GM19324 (cell line): ENCODE data around the gene TMEM72.

Experiments
- ATAC-seq: cut with Tn5 transposase; IDR thresholded peaks from one replicate; pipeline ENCODE4 v1.9.1; 2021; ENCODE audit warnings: mild to moderate bottlenecking, moderate library complexity; ENCODE audit not compliant: unreplicated experiment, low FRiP score

Gene TMEM72

DNA sequence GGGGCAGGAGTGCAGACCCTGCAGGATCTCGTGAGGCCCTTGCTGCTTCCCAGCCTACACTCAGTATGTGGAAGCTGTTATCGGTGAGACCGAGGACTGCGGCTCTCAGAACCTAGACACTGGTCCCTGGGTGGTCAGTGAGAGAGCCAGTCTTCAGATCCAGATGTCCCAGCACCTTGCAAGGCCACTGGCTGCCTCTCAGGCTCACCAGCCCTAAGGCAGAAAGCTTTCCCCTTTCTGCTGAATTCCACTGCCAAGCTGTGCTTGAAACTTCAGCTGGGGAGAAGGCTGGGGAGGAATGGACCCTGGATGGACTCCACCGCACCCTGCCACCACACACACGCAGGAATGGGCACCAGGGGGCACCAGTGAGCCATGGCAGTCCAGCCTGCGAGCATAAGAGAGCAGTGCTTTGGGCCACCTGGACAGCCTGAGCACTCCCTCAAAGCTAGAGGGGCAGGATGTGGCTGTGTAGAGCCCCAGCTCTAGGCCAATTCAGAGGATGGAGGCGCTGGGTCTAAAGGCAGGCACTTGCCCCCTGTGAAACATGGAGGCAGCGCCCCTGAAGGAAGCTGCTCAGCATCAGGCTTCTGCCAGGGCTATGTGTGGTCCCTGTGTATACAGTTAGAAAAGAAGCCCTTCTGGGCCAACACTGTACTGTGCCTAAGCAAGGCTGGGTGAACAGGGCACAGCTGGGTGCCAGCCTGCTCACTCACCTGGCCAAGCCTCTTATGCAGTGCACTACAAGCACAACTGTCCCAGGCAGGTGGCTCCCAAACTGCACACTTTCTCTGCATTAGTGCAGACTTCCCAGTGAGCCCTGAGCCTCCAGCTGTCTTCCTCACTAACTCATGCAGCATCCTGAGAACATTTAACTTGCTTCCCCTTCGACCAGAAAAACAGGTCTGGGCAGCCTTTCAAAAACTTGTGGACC is 21.6 kb downstream of the TMEM72 start:
- peak; percentile 91 for ATAC-seq

DNA sequence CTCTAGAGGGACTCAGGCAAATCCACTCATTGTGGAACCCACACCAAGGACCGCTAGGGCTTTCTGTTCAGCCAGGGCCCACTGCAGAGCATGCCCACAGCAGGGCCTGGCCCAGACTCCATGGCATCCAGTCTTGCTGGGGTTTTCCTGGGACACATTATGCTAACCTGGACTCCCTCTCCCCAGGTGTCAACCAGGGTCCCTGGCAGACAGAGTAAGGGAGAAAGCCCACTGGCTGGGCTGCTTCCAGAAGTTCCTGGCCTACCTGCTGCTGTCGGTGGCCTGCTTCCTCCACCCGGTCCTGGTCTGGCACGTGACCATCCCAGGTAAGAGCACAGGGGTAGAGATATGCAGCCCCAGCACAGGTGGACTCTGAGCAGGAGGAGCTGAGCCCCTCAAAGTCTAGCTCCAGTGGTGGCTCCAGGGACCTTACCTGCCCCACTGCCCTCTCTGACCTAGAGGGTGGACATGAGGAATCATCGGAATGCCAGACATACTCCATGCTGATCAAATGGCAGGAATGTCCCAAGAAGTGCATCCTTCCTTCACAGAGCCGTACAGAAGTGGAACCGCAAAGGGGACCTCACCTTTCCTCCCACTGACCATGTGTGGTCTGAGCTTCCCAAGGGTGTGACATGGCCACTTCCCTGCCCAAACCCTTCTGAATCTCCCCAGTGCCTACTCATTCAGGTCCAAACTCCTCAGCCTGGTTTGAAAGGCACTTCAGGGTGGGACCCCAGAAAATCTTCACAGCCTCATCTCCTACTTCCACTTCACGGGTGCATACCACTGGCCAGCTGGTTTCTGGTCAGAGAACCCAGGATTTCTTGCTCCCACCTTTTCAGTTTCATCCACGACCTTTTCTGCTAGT is 22.5 kb downstream of the TMEM72 start:
- no peak for ATAC-seq

DNA sequence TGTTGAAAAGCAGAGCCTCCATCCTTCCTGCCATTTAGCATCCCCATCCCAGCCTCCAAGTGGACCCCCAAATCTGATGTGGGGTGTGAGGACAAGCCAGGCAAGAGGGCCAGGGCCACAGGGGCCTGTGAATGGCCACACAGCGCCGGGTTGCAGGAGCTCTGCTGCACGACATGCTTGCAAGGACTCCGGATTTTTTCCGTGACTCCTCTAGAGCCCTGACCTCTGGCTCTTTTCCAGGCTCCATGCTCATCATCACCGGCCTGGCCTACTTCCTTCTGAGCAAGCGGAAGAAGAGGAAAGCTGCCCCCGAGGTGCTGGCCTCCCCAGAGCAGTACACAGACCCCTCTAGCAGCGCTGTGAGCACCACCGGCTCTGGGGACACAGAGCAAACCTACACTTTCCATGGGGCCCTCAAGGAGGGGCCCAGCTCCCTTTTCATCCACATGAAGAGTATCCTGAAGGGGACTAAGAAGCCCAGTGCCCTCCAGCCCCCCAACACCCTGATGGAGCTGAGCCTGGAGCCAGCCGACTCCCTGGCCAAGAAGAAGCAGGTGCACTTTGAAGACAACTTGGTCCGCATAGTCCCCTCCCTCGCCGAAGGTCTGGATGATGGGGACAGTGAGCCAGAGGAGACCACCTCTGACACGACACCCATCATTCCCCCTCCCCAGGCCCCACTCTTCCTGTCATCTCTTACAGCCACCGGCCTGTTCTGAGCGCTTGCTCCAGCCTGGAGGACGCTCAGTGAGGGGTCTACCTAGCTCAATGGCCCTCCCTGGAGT is 23.5 kb downstream of the TMEM72 start:
- no peak for ATAC-seq

DNA sequence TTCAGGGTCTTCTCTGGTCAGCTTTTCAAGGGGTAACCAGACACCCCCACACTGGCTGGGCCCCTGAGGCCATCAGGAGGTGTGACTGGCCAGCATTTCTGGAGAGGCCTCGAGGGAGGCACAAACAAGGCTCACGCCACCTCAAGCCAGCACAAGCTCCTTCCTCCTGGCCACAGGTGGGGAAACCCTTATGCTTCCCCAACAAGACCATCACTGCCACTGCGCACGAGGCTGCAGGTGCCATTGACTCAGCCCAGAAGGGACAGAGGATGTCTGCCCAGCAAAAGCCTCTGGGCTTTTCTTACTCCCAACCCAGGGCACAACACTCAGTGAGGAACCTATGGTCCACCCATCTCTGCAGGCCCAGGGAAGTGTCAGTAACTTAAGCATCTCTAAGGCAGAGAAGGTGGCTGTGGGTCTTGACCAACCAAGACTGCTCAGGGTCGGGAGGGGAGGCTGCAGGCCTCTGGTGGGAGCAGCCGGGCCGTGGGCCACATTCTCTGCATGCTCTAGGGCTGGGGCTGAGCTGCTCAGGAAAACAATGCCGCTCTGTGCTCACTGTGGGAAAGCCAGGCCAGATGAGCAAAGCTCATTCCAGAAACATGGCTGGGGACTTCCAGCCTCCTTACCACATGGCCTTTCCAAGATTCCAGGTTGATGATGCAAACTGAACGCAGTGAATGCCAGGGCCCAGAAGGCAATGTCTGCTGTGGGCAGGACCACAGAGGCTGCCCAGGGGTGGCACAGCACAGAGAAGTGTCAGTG is 24.2 kb downstream of the TMEM72 start:
- no peak for ATAC-seq

DNA sequence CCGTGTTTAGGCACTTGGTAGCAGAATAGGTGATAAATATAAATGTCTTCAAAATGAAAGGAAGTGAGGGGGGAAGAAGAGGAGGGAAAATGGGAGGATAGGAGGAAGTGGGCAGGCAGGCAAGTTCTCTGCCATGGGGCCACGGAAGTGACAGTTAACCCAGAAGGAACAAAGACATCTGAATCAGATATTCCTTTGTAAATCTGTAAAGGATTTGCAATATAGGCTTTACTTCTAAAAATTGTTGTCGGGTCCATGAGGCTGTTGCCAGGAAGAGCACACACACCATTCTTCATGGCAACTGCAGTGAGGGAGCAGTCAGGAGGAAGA is 24.8 kb downstream of the TMEM72 start:
- no peak for ATAC-seq

DNA sequence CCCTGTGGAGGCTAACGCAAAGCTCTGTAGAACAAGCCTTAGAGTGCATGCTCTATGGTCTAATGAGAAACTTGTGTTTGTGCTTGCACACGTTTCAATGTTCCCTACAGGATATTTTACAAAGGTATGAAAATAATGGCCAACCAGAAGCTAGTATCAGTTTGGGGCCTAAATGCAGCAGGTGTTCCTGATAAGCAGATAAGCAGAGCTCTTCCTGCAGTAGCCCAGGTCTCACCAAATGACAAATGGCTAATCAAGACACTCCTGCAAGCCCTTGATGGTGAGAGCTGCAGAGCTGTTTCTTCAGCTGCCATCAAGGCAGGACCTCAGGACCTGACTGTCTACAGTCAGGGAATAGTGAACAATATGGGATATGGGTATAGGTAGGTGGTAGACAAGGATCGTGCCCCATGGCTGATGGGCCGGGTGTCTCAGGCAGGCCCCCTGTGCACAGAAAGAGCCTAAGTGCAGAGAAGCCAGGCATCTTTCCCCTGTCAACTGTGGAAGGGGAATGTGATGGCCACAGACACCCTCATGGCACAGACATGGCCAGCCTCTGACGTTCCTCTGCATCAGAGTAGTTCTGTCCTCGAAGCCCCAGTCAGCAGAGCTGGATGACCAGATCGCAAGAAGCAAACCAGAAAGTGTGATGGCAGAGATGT is 25.3 kb downstream of the TMEM72 start:
- no peak for ATAC-seq

DNA sequence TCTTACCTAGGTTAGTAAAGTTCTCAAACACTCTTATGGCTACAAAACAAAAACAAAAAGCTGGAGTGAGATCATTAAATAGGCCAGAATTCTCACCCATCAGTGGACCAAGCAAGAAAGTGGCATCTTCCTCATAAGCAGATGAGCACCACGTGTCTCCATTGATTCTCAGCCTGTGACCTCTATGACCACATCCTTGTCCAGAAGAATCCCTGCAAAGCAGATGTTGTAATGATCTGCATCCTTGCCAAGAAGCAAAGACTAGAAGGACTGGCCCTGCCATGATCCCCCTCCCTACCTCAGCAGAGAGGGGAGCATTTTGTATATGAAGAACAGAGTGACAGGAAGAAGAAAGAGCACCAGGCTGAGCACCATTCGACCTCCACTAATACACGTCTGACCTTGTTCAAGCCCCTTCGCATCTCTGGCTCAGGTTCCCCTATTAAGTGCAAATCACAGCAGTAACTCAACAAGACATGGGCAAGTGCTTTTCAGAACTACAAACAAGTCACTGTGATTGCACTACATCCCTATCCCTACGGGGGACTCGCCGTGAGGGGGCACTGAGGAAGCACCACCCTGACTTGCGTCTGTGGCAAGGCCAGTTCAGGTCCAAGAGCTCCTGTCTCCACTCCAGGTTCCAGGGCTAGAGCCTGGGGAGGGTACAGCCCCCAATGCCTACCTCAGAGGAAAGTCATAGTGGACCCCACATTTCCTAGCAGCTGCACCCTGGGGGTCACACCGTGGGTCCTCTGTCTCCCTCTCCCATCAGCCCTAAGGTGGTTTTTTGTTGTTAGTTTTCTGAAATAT is 26.3 kb downstream of the TMEM72 start:
- no peak for ATAC-seq

DNA sequence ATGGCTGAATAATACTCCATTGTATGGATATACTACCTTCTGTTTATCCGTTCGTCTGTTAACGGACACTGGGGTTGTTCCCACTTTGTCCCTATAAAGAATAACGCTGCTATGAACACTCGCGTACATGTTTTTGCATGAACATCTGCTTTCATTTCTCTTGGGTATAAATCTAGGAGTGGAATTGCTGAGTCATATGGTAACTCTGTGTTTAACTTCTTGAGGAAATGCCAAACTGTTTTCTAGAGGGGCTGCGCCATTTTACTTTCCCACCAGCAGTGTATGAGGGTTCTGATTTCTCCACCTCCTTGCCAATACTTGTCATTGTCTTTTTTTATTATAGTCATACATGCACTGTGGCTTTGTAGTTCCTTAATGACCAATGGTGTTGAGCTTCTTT is 27.8 kb downstream of the TMEM72 start:
- no peak for ATAC-seq

DNA sequence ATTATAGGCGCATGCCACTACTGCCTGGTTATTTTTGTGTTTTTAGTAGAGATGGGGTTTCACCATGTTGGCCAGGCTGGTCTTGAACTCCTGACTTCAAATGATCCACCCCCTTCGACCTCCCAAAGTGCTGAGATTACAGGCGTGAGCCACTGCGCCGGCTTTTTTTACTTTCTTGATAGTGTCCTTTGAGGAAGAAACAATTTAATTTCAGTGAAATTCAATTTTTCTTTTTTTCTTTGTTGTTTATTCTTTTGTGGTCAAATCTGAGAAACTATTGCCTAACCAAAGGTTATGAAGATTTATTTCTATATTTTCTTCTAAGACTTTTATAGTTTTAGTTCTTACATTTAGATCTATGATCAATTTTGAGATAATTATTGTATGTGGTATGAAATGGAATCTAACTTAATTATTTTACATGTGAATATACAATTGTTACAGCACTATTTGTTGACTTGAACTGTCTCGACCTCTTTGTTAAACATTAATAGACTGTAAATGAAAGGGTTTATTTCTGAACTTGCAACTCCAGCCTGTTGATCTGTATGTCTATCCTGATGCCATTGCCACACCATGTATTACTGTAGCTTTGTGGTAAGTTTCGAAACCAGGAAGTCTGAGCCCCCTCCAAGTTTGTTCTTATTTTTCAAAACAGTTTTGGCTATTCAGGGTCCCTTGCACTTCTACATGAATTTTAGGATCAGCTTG is 28.7 kb downstream of the TMEM72 start:
- ATAC-seq = no peak

DNA sequence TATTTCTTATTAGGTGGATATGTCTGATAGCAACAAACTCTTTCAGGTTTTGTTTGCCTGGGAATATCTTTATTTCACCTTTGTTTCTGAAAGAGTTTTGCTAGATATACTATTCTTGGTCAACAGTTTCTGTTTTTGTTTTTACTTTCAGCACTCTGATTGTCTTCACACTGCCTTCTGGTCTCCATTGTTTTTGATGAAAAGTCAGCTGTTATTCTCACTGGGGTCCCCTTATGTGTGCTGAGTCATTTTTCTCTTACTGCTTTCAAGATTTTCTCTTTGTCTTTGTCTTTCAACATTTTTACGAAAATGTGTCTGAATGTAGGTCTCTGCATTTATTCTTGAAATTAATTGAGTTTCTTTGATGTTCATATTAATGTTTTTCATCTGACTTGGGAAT is 33.2 kb downstream of the TMEM72 start:
- ATAC-seq = no peak

DNA sequence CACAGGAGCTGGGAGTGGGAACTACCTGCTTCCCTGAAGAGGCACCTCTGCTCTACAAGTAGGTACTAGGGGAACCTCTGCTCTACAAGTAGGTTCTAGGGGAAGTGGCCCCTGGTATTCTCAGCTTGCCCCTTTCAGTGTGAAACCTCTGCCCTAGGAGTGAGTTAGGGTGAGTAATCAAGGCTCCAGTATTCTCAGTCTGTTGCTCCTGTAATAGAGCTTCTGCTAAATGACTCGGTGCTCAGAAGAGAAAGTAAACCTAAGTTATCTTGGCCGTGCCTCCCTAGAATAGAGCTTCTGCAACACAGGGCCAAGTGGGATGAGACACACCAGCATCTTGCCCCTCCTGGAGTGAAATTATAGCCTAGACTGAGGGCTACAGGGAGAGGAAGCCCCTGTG is 35.1 kb downstream of the TMEM72 start:
- ATAC-seq = no peak

DNA sequence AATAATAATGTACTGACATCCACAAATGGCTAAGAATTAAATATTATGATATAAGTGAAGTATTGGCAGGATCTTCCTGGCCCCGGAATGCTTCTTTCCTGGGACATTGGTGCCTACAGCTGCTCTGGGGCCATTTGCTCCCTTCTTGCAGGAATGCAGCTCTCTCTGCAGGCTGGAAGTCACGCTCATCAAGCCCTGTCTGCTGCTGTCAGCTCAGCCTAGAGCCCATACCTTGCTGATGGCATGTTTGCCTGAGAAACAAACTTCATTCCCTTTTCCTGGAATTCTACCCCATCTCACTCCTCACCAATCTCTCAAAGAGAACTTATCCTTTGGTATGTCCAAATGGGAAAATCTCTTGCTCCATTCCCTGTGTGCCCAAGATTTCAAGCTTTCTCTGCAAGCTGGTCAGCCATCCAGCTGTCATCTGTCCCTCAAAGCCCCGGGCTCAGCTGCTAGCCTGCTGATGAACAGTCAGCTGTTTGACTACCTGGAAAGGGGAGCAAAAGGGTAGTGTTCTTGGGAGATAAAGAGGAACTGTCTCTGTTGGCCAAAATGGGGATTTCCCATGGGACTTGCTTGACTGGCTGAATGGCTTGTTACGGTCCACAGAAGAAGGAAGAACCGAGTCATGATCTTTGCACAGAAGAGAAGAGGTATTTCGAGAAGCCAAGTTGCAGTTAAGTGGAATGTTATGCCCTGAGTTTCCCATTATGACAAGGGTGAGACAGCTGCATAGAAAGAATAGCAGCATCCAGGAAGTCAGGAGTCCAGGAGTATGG is 36.4 kb downstream of the TMEM72 start:
- ATAC-seq = no peak

DNA sequence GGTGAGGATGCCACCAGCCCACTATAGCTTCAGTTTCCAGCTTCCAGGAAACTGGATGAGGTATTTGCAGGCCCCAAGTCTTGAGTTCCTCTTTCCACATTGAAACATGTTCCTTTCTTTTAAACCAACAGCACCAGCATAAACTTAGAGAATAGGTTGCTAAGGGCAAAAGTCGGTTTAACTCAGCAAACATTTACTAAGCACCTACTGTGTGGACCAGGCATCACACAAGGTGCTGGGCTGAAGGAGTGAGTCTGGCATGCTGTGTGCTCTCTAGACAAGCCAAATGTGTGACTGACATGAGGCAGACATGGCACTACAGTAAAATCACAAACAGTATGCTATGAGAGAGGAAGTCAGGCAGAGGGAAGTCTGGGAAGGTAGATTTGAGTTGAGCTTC is 37.5 kb downstream of the TMEM72 start:
- no peak for ATAC-seq

DNA sequence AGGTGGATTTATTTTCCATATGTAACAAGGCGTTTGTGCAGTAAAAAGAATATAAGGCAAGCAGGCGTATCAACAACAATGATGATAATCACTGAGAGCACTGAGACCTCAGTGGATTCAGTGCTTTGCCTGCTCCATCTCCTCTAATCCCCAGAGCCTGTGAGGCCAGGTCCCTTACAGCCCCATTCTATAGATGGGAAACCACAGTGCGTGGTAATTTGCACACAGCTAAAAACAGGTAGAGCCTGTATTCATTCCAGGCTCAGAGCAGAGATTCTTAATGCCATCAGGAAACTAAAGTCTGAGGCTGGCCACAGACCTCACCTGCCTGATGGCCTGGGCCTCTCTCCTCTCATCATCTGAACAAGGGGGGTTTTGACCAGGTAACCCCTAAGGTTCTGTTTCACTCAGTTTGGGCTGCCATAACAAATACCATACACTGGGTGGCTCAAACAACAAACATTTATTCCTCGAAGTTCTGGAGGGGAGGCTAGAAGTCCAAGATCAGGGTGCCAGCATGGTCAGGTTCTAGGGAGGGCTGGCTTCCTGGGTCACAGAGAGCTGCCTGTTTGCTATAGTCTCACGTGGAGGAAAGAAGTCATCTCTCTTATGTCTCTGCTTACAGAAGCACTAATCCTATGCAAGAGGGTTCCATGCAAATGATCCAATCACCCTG is 38.1 kb downstream of the TMEM72 start:
- ATAC-seq = no peak

DNA sequence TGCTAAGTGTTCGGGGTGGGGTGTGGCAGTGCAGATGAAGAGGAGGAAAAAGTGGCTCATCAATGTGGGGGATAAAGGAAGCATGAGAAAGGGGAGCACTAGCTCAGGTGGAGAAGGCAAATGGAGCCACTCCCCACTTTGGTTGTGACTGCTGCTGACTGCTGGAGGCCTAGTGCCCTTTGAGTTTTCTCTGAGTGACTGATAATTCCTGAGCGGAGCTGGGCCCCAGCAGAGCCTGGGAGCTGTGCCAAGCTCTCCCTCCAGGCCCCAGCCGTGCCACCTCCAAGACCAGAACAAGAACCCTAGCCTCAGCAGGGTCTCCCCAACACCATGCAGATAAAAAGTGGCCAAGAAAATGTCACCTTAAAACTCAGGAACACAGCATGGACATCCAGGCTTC is 38.8 kb downstream of the TMEM72 start:
- ATAC-seq = no peak

DNA sequence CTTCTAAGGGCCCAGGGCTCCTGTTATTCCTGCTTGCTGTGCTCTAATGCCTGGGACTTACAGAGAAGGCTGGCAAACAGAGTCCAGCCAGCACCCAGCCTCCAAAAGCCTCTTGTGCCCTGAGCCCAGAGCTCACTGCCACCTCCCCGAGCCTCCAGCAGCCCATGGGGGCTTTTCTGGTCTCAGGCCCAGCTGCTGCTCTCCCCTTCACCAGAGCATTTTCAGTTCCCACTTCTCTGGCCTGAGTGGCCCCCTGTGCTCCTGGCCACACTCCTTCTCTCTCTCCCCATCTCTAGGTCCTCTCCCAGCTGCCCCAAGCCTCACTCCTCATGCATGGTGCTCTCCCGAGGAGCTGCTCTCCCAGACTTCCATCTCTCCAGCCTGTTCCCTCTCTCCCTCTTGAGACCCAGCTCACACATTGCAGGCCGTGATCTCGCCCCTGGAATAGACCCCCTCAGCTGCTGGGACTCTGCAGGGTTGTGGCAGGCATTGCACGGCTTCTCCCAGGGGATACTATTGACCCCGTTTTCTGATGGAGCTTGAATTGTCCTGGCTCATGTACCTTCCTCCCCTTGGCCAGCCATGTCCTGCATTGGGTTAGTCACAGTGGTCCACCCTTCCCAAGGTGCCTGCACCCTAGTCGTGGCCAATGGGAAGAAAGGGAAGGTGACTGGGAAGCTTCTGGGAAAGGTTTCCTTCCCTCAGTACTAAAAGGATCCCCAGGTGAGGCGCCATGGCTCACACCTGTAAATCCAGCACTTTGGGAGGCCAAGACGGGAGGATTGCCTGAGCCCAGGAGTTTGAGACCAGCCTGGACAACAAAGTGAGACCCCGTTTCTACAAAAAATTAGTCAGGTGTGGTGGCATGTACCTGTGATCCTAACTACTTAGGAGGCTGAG is 39.4 kb downstream of the TMEM72 start:
- no peak for ATAC-seq
